HG03432 (cell line): Measurements from ENCODE around the gene TTC28.
"Not testable (repeated sequence)": the region's sequence is repeated elsewhere in the genome, so short reads cannot be mapped to it uniquely, and the experiment has no call there.

Experiments used
- ATAC-seq: cut with Tn5 transposase; IDR thresholded peaks from one replicate; pipeline ENCODE4 v1.9.1; 2021; ENCODE audit warnings: mild to moderate bottlenecking, moderate library complexity; ENCODE audit not compliant: unreplicated experiment

TTC28 gene

DNA sequence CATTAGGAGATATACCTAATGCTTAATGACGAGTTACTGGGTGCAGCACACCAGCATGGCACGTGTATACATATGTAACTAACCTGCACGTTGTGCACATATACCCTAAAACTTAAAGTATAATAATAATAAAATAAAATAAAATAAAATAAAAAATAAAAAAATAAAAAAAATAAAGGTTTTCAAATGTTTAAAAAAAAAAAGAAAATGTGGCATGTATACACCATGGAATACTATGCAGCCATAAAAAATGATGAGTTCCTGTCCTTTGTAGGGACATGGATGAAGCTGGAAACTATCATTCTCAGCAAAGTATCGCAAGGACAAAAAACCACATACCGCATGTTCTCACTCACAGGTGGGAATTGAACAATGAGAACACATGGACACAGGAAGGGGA, 590.1 kb downstream of the TTC28 start:
- ATAC-seq = not testable (repeated sequence)

DNA sequence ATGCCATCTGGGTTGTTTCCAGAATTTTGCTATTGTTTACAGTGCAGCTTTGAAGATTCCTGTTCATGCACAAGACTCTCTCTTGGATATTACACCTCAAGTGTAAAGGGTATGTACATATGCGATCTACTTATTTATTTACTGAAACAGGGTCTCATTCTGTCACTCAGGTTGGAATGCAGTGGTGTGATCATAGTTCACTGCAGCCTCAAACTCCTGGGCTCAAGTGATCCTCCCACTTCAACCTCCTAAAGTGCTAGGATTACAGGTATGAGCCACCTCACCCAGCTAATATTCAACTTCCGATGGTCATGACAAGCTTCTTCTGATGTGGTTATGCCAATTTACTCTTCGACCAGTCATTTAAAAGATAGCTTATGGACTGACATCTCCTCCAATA, 602.5 kb downstream of the TTC28 start:
- no peak for ATAC-seq

DNA sequence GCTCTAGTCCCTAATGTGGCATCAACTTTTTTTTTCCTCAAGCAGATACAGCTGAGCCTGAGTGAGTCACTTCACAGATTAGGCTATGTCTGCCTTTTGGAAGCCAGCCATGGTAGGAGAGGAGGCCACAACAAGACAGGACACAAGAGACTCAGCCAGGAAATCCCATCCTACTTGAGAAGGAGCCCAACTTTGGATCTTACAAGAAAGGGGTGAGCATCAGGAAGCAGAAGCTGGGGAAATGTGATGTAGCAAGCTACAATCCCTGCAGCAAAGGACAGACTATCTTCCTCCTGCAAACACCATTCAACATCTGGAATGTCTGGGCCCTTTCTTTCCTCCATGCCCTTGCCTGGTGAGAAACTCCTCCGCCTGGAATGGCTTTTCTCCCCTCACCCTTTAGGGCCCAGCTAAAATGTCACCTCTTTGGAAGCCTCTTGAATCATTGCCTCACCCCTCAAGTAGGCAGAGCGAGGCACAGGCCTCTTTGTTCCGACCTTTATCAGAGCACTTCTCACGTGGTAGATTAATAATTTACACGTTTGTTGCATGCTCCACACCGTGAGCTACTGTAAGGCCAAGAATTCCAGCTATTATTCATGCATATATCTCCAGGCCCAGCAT, 604.2 kb downstream of the TTC28 start:
- ATAC-seq = no peak

- ATAC-seq = no peak
These were observed 605.1 kb downstream of the TTC28 start for GRCh38 chr22:28074526-28074925.

DNA sequence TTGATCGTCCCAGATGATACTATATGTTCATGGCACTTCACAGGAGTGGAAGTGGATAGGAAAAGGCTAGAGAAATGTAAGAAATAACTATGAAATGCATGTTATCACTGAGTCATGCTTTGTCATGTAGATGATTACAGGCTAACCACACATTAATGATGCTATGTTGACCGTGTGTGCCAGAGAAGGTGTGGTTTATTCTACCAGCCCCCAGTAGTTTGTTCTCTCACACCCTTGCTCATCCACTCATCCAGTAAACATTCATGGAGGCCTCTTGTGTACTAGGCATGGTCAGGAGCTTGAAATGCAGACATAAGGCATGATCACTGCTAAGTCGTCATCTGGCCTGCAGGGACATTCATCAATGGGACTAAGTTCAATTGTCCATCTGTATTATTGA, 607.6 kb downstream of the TTC28 start:
- no peak for ATAC-seq

- no peak for ATAC-seq
These were observed 610.8 kb downstream of the TTC28 start for GRCh38 chr22:28068826-28069225.

DNA sequence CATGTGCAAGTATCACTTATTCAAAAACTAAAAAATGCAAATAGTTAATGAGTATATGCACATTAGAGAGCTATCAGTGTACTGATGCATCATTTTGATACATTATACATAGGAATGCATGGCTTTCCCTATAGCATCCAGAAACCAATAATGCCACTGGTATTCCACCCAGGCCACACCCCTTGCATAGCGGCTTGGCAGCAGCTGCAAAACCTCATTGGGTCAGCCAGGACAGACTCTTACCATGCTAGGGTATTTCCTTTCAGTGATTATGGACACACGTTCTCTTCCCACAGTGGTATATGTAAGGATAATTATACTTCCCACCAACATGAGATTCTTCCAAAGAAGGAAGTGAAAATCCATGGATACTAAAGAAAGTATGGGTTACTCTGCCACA, 614.7 kb downstream of the TTC28 start:
- no peak for ATAC-seq

- no peak for ATAC-seq
These were observed 616.0 kb downstream of the TTC28 start for GRCh38 chr22:28063656-28064055.

DNA sequence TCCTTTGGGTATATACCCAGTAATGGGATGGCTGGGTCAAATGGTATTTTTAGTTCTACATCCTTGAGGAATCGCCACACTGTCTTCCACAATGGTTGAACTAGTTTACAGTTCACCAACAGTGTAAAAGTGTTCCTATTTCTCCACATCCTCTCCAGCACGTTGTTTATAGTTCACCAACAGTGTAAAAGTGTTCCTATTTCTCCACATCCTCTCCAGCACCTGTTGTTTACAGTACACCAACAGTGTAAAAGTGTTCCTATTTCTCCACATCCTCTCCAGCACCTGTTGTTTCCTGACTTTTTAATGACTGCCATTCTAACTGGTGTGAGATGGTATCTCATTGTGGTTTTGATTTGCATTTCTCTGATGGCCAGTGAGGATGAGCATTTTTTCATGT, 619.0 kb downstream of the TTC28 start:
- ATAC-seq = not testable (repeated sequence)

DNA sequence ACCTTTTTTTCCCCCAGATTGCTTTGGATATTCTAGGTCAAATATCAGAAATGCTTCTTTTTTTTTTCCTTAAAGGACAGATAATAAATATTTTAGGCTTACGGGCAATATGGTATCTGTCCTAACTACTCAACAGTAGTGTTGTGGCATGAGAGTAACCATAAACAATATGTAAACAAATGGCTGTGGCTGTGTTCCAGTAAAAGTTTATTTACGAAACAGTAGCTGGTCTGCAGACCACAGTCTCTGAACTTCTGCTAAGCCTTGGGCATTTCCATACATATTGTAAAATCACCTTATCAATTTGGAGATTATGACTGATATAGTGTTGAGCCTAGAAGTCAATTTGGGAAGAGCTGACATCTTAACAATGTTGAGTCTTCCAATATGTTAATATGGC, 621.6 kb downstream of the TTC28 start:
- ATAC-seq = no peak

DNA sequence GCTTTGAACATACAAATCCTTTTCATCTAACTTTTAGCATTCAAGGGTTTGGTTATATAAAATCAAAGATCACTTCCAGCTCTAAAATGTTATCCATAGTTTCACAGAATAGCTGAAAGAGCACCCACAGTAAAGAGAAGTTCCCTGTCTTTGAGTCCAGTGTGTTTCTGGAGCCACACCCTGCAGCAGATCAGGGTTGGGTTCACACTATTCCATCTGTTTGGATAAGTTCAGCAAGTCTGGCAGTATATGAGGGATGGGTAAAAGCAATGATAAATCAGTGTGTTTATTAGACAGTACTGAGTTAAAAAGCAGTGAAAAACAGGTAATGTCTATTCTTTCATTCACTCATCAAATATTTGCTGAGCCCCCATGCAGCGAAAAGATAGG, 624.8 kb downstream of the TTC28 start:
- no peak for ATAC-seq

GRCh38 chr22:28053896-28054818, 625.5 kb downstream of the TTC28 start:
- ATAC-seq = no peak

- ATAC-seq = no peak
These were observed 626.8 kb downstream of the TTC28 start for GRCh38 chr22:28052825-28053269.

- no peak for ATAC-seq
These were observed 627.8 kb downstream of the TTC28 start for GRCh38 chr22:28051787-28052356.

- ATAC-seq = no peak
These were observed 628.4 kb downstream of the TTC28 start for GRCh38 chr22:28051091-28051786.

GRCh38 chr22:28048529-28048928, 631.1 kb downstream of the TTC28 start:
- ATAC-seq = no peak

DNA sequence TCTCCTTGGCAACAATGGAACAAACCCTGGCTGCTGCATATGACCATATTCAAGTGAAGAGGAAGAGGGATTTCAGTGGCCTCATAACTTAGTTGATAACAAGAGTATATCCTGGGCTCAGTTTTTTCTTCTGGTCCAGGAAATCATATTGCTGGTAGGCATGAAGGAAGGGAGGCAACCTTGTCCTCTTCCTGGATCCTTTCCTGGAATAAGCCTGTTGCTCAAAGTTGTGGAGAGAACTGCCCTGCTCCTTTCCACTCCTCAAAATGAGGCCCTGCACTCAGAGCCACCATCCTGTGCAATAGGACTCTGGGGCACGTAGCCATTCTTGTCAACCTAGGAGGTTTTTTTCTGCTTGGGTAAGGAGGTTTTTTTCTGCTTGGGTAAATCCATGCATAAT, 631.9 kb downstream of the TTC28 start:
- no peak for ATAC-seq

- ATAC-seq = no peak
These were observed 633.5 kb downstream of the TTC28 start for GRCh38 chr22:28046100-28046499.

- no peak for ATAC-seq
These were observed 635.0 kb downstream of the TTC28 start for GRCh38 chr22:28044546-28045173.

DNA sequence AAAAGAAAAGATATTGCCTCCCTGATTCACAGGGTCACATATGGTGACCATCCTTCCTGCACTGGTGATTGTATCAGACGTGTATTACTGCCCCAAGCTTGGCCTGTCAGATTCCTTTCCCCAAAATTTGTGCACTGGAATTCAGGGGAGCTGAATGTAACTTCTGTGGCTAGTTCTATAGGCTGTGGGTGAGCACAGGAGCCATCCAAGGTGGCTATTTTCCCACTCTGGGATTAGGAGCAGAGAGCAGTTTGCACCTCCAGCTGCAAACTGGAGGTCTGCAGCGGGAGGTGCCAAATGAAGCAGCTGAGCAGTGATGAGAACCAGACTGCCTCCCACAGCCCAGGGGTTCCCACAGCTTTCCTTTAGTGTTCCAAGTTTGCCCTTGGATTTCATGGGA, 636.4 kb downstream of the TTC28 start:
- no peak for ATAC-seq
